Endothelial cell (in vitro differentiated cells): ENCODE results near the gene ZNF536. TPM values are rescaled to one million over a fixed set of nuclear protein-coding genes. Genes with fewer than 3 reads are reported as not detected.

Source experiments
- DNase-seq: peaks from one replicate; pipeline ENCODE4 v3.0.0; 2021; ENCODE audit warnings: low spot score
- H3K27ac Mint-ChIP-seq: one replicate; pipeline ENCODE4 v1.8.0; 2021; ENCODE audit warnings: mixed read lengths, inconsistent platforms; ENCODE audit not compliant: unreplicated experiment
- H3K27me3 Mint-ChIP-seq: one replicate; pipeline ENCODE4 v1.8.0; 2021; ENCODE audit warnings: mild to moderate bottlenecking, moderate library complexity, mixed read lengths, inconsistent platforms; ENCODE audit not compliant: unreplicated experiment
- H3K36me3 Mint-ChIP-seq: one replicate; pipeline ENCODE4 v1.8.0; 2021; ENCODE audit warnings: mild to moderate bottlenecking, low read depth, mixed read lengths, inconsistent platforms; ENCODE audit not compliant: unreplicated experiment
- H3K4me1 Mint-ChIP-seq: one replicate; pipeline ENCODE4 v1.8.0; 2021; ENCODE audit warnings: mild to moderate bottlenecking, mixed read lengths, inconsistent platforms; ENCODE audit not compliant: unreplicated experiment
- H3K4me3 Mint-ChIP-seq: one replicate; pipeline ENCODE4 v1.8.0; 2021; ENCODE audit warnings: mild to moderate bottlenecking, mixed read lengths, inconsistent platforms; ENCODE audit not compliant: unreplicated experiment
- H3K9me3 Mint-ChIP-seq: one replicate; pipeline ENCODE4 v1.8.0; 2021; ENCODE audit warnings: mixed read lengths, inconsistent platforms; ENCODE audit not compliant: unreplicated experiment
- total RNA-seq: library from RNA; stranded (reverse); fragmentation: NEBNext Ultra II Directional; extraction: Animal tissue kit (Norgen Biotek cat#: 25700); gene quantifications from one replicate; pipeline ENCODE4 v1.2.1, GENCODE V29; 2021; ENCODE audit not compliant: unreplicated experiment
- TF ChIP-seq, protein P1 (sequence below): fragments of 200-600 bp; sonication (generic); IDR thresholded peaks from one replicate; pipeline ENCODE4 v1.5.0; 2021; ENCODE audit warnings: antibody characterized with exemption; ENCODE audit not compliant: unreplicated experiment

The ZNF536 gene
- total RNA-seq, 1 donor from 2014 or later, result 0.33 TPM

DNA sequence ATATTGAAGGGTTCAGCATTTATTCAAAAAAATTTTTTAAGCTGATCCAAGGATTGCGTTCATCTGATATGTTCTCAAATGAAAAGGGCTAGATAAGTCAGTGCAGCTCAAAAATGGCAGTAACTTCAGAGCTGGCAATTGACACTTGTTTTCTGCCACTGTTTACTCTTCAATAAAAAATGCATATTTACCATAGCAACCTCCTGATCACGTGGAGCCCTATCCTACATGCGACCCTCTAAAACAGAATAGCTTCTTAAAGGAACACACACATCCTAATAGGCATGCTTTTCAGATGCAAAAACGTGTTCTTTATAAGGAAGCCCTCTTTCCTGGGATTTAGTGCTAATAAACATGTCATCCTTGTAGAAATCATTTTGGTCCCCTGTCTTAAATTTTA lies 150.2 kb downstream of the ZNF536 start:
- Mint-ChIP-seq H3K9me3 (no peaks in the 10 kb centered on the region), H3K36me3 (no peaks in the 10 kb centered on the region), H3K4me1 (no peaks in the 10 kb centered on the region), H3K4me3 (no peak overlapping the region), H3K27me3 (peaks cover 2% of the 10 kb centered on the region), H3K27ac (no peak overlapping the region)
- DNase-seq, result no peak
- TF ChIP-seq, protein P1, sequence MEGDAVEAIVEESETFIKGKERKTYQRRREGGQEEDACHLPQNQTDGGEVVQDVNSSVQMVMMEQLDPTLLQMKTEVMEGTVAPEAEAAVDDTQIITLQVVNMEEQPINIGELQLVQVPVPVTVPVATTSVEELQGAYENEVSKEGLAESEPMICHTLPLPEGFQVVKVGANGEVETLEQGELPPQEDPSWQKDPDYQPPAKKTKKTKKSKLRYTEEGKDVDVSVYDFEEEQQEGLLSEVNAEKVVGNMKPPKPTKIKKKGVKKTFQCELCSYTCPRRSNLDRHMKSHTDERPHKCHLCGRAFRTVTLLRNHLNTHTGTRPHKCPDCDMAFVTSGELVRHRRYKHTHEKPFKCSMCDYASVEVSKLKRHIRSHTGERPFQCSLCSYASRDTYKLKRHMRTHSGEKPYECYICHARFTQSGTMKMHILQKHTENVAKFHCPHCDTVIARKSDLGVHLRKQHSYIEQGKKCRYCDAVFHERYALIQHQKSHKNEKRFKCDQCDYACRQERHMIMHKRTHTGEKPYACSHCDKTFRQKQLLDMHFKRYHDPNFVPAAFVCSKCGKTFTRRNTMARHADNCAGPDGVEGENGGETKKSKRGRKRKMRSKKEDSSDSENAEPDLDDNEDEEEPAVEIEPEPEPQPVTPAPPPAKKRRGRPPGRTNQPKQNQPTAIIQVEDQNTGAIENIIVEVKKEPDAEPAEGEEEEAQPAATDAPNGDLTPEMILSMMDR, result no peak

DNA sequence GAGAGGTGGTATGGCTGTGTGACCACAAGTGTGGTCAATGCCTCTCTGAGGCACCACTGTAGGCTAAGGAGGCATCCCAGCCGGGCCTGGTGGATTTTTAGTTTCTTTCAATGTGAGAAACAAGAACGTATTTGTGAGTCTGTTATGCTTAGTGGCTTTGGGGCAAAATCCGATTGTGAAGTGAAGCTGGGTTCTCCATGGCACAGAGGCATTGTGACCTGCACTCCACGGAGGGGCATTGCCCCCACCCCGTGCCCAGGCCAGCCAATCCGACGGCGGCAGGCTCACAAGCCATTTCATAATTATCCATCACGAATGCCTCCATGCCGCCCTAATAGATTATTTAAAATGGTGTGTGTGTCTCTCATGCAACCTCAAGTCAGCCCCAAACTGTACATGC lies 151.6 kb downstream of the ZNF536 start:
- DNase-seq, result no peak
- no peak overlapping the region for H3K4me3 Mint-ChIP-seq
- peaks cover 2% of the 10 kb centered on the region for H3K27me3 Mint-ChIP-seq
- H3K27ac Mint-ChIP-seq, result no peak overlapping the region
- no peaks in the 10 kb centered on the region for H3K36me3 Mint-ChIP-seq
- TF ChIP-seq, protein P1, result no peak
- no peaks in the 10 kb centered on the region for H3K4me1 Mint-ChIP-seq
- no peaks in the 10 kb centered on the region for H3K9me3 Mint-ChIP-seq

DNA sequence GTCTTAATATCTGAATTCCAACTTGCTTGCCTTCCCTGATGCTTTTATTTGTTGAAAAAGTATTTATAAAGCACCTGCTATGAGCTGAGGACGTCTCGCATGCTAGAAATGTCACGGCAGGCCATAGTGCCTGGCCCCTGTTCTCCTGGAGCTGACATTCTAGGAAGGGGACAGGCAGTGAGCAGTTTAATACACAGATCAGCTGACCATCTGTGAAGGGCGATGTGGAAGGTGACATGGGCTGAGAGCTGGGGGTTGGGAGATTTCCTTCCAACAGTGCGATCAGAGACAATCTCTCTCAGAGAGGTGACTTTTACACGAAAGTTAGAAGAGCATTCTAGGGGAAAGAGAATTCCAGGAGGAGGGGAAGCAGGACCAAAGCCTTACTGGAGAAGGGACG lies 153.2 kb downstream of the ZNF536 start:
- Mint-ChIP-seq H3K4me1 (no peaks in the 10 kb centered on the region), H3K27ac (no peak overlapping the region), H3K9me3 (no peaks in the 10 kb centered on the region), H3K36me3 (no peaks in the 10 kb centered on the region), H3K4me3 (no peak overlapping the region), H3K27me3 (peaks cover 4% of the 10 kb centered on the region)
- no peak for DNase-seq
- TF ChIP-seq, protein P1, result no peak

DNA sequence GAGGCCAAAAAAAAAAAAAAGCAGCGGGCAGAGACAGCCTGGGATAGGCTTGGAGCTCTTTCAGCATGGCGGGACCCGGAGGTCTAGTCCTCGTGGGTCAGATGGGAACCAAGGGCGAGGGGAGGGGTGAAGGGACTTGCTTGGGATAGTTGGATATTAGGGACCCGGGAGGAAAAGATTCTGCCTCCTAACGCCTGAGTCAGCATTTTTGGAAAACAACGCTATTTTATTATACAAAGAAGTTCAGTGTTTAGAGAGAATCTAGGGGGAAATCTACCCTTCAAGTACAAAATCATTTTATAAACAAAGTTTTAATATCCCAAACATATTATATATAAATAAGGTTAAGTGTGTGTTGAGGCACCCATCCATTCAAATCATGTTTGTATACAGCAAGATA lies 156.7 kb downstream of the ZNF536 start:
- TF ChIP-seq, protein P1, result no peak

DNA sequence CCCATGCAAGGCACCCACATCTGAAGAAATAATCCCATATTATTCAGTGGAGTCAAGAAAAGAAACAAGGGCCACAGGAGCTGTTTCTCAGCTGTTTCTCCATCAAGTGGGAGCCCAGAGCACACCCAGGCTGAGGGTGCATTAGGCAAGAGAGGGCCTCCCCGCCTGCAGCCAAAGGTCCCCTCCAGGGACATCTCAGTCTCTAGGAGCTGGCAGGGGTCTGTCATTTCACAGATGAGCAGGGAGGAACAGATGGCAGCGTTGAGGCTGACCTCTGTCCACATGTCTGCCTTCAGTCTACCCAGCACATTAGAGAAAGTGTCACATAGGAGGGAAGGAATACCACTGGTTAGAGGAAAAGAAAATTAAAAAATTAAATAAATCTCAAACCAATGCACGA lies 157.7 kb downstream of the ZNF536 start:
- H3K9me3 Mint-ChIP-seq, result no peaks in the 10 kb centered on the region

More for the DNA sequence above, 156.7 kb downstream of the ZNF536 start:
- Mint-ChIP-seq H3K27me3 (peaks cover 3% of the 10 kb centered on the region), H3K4me3 (no peak overlapping the region), H3K9me3 (no peaks in the 10 kb centered on the region), H3K4me1 (no peaks in the 10 kb centered on the region), H3K27ac (no peak overlapping the region), H3K36me3 (no peaks in the 10 kb centered on the region)
- DNase-seq, result no peak

More for the DNA sequence above, 157.7 kb downstream of the ZNF536 start:
- Mint-ChIP-seq H3K27ac (no peak overlapping the region), H3K36me3 (no peaks in the 10 kb centered on the region), H3K4me1 (no peaks in the 10 kb centered on the region), H3K4me3 (no peak overlapping the region), H3K27me3 (peaks cover 3% of the 10 kb centered on the region)
- TF ChIP-seq, protein P1, result no peak
- no peak for DNase-seq
